PC-9 (cell line): ENCODE results near the gene PILRA.

Experiments
- EZH2 ChIP-seq: fragments of 200-600 bp; sonication (generic); IDR thresholded peaks from 2 replicates; pipeline ENCODE4 v1.8.0; 2017; ENCODE audit warnings: antibody characterized with exemption, low read depth
- TF ChIP-seq, protein P1 (sequence below): fragments of 200-600 bp; sonication (generic); conservative IDR thresholded peaks from 2 replicates; pipeline ENCODE4 v1.6.1; 2017; ENCODE audit warnings: mixed run types, antibody characterized with exemption, mild to moderate bottlenecking, moderate library complexity

DNA sequence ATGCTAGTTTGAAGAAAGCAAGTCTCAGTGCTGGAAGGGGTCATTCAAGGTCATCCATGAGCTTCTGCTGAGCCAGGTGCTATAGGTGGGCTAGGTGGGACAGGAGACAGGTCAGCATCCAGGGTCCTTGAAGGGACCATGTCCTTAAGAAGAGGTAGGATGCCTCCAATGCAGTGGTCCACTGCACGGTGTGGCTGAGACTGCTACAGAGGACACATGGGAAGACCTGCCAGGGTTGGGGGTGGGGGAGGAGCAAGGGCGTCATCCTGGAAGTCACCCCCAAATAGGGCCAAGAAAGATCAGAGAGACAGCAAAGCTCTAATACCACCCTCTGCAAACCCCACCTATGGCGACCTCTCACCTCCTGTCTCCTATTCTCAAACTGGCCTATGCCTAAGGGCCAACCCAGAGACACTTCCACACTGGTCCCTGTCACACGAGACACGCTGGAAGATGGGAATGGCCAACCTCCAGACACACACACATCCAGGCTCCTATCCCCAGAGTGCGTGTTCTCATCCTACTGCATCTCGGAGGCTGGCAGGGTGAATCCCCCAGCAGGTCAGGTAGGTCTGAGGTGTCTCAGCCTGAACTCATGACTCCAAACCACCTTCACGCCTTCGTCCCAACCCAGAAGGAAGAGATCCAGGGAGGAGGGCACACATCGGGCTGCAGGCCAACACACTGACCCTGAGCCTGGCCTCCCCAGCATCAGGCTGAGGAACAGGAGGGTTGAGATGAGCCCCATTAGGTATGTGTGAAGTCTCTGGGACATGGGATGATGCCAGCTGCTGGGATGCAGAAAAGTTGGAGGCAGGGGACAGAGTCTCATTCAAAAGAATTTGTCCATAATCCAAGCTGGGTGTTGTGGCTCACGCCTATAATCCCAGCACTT is 68.6 kb downstream of the PILRA start:
- TF ChIP-seq, protein P1, sequence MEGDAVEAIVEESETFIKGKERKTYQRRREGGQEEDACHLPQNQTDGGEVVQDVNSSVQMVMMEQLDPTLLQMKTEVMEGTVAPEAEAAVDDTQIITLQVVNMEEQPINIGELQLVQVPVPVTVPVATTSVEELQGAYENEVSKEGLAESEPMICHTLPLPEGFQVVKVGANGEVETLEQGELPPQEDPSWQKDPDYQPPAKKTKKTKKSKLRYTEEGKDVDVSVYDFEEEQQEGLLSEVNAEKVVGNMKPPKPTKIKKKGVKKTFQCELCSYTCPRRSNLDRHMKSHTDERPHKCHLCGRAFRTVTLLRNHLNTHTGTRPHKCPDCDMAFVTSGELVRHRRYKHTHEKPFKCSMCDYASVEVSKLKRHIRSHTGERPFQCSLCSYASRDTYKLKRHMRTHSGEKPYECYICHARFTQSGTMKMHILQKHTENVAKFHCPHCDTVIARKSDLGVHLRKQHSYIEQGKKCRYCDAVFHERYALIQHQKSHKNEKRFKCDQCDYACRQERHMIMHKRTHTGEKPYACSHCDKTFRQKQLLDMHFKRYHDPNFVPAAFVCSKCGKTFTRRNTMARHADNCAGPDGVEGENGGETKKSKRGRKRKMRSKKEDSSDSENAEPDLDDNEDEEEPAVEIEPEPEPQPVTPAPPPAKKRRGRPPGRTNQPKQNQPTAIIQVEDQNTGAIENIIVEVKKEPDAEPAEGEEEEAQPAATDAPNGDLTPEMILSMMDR = no peak
- TF ChIP-seq EZH2 = no peak
